ACHN (cell line): ENCODE data around the gene ZFX.

Experiments
- DNase-seq: peaks from one replicate; pipeline ENCODE4 v3.0.0-alpha.2; 2015
- in situ Hi-C: cut with HindIII; loops from 2 replicates; pipeline ENCODE4 v1.10.0; 2017; ENCODE audit warnings: low sequenced_read_pairs, low pct_ligation_motif_present, low pct_unique_long_range_greater_than_20kb

Gene ZFX

DNA sequence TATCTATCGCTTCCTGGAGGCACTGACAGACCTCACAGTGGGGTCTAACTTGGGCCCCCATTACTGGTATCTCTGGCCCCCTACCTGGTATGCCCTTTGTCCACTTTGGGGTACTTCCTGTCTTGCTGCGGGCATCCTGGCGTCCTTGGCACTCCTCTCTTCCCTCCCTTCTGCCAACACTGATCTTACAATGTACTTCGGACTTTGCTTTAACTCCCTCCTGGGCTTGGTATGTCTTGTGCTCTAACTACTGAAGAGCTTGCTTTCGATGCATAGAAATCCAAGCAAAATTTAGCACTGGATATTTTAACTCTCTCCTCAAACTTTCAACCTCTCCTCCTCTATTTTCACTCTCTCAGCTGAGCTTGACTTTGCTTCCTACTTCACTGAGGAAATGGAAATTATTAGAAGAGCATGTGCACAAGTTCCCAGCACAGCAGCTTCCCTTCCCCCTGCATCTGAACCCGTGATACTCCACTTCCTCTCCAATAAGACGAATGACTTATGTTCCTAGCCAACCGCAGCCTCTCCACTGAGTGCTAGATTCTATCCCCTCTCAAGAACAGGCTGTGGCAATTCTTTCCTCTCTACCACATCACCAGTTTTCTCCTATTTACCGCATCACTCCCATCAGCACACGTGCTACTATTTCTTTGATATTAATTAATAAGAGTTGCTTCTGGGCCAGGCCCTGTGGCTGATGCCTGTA is 111.5 kb downstream of the ZFX start:
- DNase-seq, result no peak
- in situ Hi-C loops, result no loop called here

GRCh38 chrX:24262309-24262708 is 112.8 kb downstream of the ZFX start:
- in situ Hi-C loops, result no loop called here
- no peak for DNase-seq

DNA sequence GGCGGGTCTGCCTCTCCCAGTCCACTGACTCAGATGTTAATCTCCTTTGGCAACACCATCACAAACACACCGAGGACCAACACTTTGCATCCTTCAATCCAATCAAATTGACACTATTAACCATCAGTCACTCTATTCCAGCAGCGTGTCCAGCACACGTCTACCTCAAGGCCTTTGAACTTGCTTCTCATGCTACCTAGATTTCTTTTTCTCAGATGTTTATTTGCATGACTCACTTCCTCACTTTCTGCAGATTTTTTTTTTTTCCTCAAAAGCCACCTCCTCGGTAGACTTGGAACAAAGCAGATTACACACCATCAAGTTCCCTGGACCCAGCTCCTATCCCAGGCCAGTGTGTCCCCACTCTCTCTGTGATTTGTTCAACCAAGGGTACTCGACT is 114.9 kb downstream of the ZFX start:
- DNase-seq, result no peak
- in situ Hi-C loops, result no loop called here
